Kidney (tissue), 14 donors: Measurements from ENCODE around the gene SLC39A10. TPM values are rescaled to one million over a fixed set of nuclear protein-coding genes. Genes with fewer than 3 reads are reported as not detected.

Source experiments
- DNase-seq, 5 donors: peaks; one replicate each; pipeline ENCODE4 v3.0.0-alpha.2; 2013 to 2020
- FAIRE-seq: peaks from 2 replicates; lab custom pipeline; 2012; peaks lifted over from hg19 to GRCh38; lab: Jason Lieb, UNC
- H3K27ac ChIP-seq, 2 donors: one replicate each; pipeline ENCODE4 v1.7.0; 2013; ENCODE audit warnings: low read depth in 2 of 2, low read length in 2 of 2, inconsistent platforms in 1 of 2
- H3K27me3 ChIP-seq: one replicate; pipeline ENCODE4 v1.7.1; 2013; ENCODE audit warnings: low read length, inconsistent platforms; ENCODE audit not compliant: control insufficient read depth, insufficient read depth
- H3K36me3 ChIP-seq, 3 donors: one replicate each; pipeline versions ENCODE4 v1.7.0 to v1.7.1; 2013; ENCODE audit warnings: low read length in 3 of 3, control low read depth in 1 of 3, inconsistent platforms in 1 of 3; ENCODE audit not compliant: insufficient read depth in 3 of 3, control insufficient read depth in 2 of 3
- H3K4me1 ChIP-seq, 3 donors: one replicate each; pipeline versions ENCODE4 v1.7.0 to v1.7.1; 2013; ENCODE audit warnings: low read length in 3 of 3, inconsistent platforms in 1 of 3, low read depth in 1 of 3; ENCODE audit not compliant: control insufficient read depth in 2 of 3, insufficient read depth in 2 of 3
- H3K4me3 ChIP-seq, 3 donors: one replicate each; pipeline versions ENCODE4 v1.7.0 to v1.8.1; 2013; ENCODE audit warnings: low read length in 3 of 3, control low read depth in 1 of 3, inconsistent platforms in 1 of 3
- H3K9ac ChIP-seq, 3 donors: one replicate each; pipeline versions ENCODE4 v1.7.0 to v1.7.1; 2013; ENCODE audit warnings: low read length in 3 of 3, control low read depth in 1 of 3, inconsistent platforms in 1 of 3
- H3K9me3 ChIP-seq, 3 donors: one replicate each; pipeline versions ENCODE4 v1.7.0 to v1.7.1; 2013; ENCODE audit warnings: low read length in 3 of 3, control low read depth in 1 of 3, inconsistent platforms in 1 of 3; ENCODE audit not compliant: control insufficient read depth in 2 of 3, insufficient read depth in 1 of 3
- CTCF ChIP-seq: IDR thresholded peaks from 3 replicates; pipeline ENCODE4 v1.5.1; 2012; ENCODE audit warnings: mild to moderate bottlenecking, moderate library complexity, borderline replicate concordance; ENCODE audit not compliant: insufficient read depth; ENCODE audit errors: extremely low read depth
- intact Hi-C: fragments of 100-400 bp; cut with DNase I; formaldehyde crosslinking; loops from one replicate; pipeline ENCODE4 v1.11.1; 2022
- polyA plus RNA-seq: library from polyadenylated mRNA; stranded (reverse); fragments of 350-450 nt; fragmentation: Illumina TruSeq; extraction: RNeasy Lipid Tissue Mini Kit (QIAGEN cat#74804); gene quantifications from one replicate; pipeline ENCODE4 v1.2.3, GENCODE V29; 2014; ENCODE audit warnings: low read depth, low replicate concordance; ENCODE audit not compliant: insufficient read depth
- total RNA-seq: library from RNA; stranded (reverse); fragmentation: NEBNext Ultra II Directional; extraction: Animal tissue kit (Norgen Biotek cat#: 25700); gene quantifications from one replicate; pipeline ENCODE4 v1.2.1, GENCODE V29; 2021
- donor health status: control.
- donor health status: control.
- donor health status: control.
- donor health status: control.
- donor health status: control.
- donor health status: DM: yes; HTN: yes; CAD: no.
- donor health status: Normal renal cell carcinoma (clear cell type).

SLC39A10 gene
- total and polyA plus RNA-seq, 2 donors from 2014 or later, result 5.4 to 36.7 TPM

GRCh38 chr2:195619590-195619989 is 37.4 kb upstream of the SLC39A10 start:
- FAIRE-seq, result no peak
- intact Hi-C loops, result no loop called here
- H3K4me1 ChIP-seq, result no peaks in the 10 kb centered on the region

GRCh38 chr2:195620501-195620900 is 36.5 kb upstream of the SLC39A10 start:
- DNase-seq (no peak), FAIRE-seq (no peak)
- Histone ChIP-seq H3K9me3 (no peaks in the 10 kb centered on the region), H3K27ac (no peak overlapping the region), H3K9ac (no peak overlapping the region), H3K4me1 (no peaks in the 10 kb centered on the region), H3K36me3 (no peaks in the 10 kb centered on the region), H3K4me3 (no peak overlapping the region), H3K27me3 (no peaks in the 10 kb centered on the region)
- no peak for TF ChIP-seq CTCF
- intact Hi-C loops, result no loop called here

More at GRCh38 chr2:195619590-195619989, 37.4 kb upstream of the SLC39A10 start:
- H3K27me3 ChIP-seq, result no peaks in the 10 kb centered on the region
- H3K36me3 ChIP-seq, result no peaks in the 10 kb centered on the region
- DNase-seq, result no peak
- no peak overlapping the region for H3K4me3 ChIP-seq
- no peaks in the 10 kb centered on the region for H3K9me3 ChIP-seq
- no peak for TF ChIP-seq CTCF
- no peak overlapping the region for H3K27ac ChIP-seq
- no peak overlapping the region for H3K9ac ChIP-seq

- TF ChIP-seq CTCF, result no peak
- H3K4me1 ChIP-seq, result no peaks in the 10 kb centered on the region
- FAIRE-seq (no peak), DNase-seq (no peak)
- no peaks in the 10 kb centered on the region for H3K36me3 ChIP-seq
- no peaks in the 10 kb centered on the region for H3K9me3 ChIP-seq
- H3K27ac ChIP-seq, result no peak overlapping the region
- intact Hi-C loops, result no loop called here
- no peaks in the 10 kb centered on the region for H3K27me3 ChIP-seq
- no peak overlapping the region for H3K4me3 ChIP-seq
- no peak overlapping the region for H3K9ac ChIP-seq
Observed at GRCh38 chr2:195622966-195623365, 34.1 kb upstream of the SLC39A10 start.

GRCh38 chr2:195626507-195626906 is 30.5 kb upstream of the SLC39A10 start:
- no peak overlapping the region for H3K4me3 ChIP-seq
- no peak for FAIRE-seq

More at GRCh38 chr2:195626507-195626906, 30.5 kb upstream of the SLC39A10 start:
- no peaks in the 10 kb centered on the region for H3K36me3 ChIP-seq
- no peaks in the 10 kb centered on the region for H3K27me3 ChIP-seq
- H3K4me1 ChIP-seq, result no peaks in the 10 kb centered on the region
- intact Hi-C loops, result no loop called here
- DNase-seq, result no peak
- TF ChIP-seq CTCF, result no peak
- no peaks in the 10 kb centered on the region for H3K9me3 ChIP-seq
- no peak overlapping the region for H3K27ac ChIP-seq
- no peak overlapping the region for H3K9ac ChIP-seq
